HepG2 (cell line): Measurements from ENCODE around the gene CTSV. TPM values are rescaled to one million over a fixed set of nuclear protein-coding genes. Genes with fewer than 3 reads are reported as not detected.
A peak's percentile ranks its signal among the peaks of the same experiment; 100 is the strongest.
"Not testable (repeated sequence)": the region's sequence is repeated elsewhere in the genome, so short reads cannot be mapped to it uniquely, and the experiment has no call there.

Source experiments
- ARID5B ChIP-seq: IDR thresholded peaks from 2 replicates; pipeline ENCODE4 v1.4.0; 2020; ENCODE audit warnings: mild to moderate bottlenecking, missing genetic modification reagents
- ELF3 ChIP-seq: IDR thresholded peaks from 2 replicates; pipeline ENCODE4 v1.6.1; 2016; ENCODE audit warnings: missing genetic modification reagents, missing compliant biosample characterization
- GATAD1 ChIP-seq: IDR thresholded peaks from 2 replicates; pipeline ENCODE4 v1.6.1; 2016; ENCODE audit warnings: missing genetic modification reagents, missing compliant biosample characterization
- GATAD2A ChIP-seq: IDR thresholded peaks from 2 replicates; pipeline ENCODE4 v1.6.1; 2016
- HNF1B ChIP-seq: sonication (generic); formaldehyde crosslinking; IDR thresholded peaks from 2 replicates; pipeline ENCODE4 v1.5.1; 2020; ENCODE audit warnings: mild to moderate bottlenecking, moderate library complexity, missing genetic modification reagents
- HNRNPLL ChIP-seq: fragments of 200-400 bp; formaldehyde crosslinking; IDR thresholded peaks from 2 replicates; pipeline ENCODE4 v1.6.1; 2017; ENCODE audit warnings: mild to moderate bottlenecking, low read depth, low read length; ENCODE audit not compliant: poor library complexity, severe bottlenecking
- KLF6 ChIP-seq: IDR thresholded peaks from 2 replicates; pipeline ENCODE4 v1.8.0; 2016; ENCODE audit warnings: missing biosample characterization, missing genetic modification reagents
- KMT2A ChIP-seq: sonication (generic); formaldehyde crosslinking; IDR thresholded peaks from 2 replicates; pipeline ENCODE4 v1.4.0; 2020; ENCODE audit warnings: missing genetic modification reagents
- MIXL1 ChIP-seq: IDR thresholded peaks from 2 replicates; pipeline ENCODE4 v1.6.1; 2016
- PHF20 ChIP-seq: sonication (generic); formaldehyde crosslinking; IDR thresholded peaks from 2 replicates; pipeline ENCODE4 v1.5.0; 2020; ENCODE audit warnings: mild to moderate bottlenecking, missing genetic modification reagents
- POLR2A ChIP-seq, 2 experiments: IDR thresholded peaks; 2 replicates each; pipeline ENCODE4 v1.6.1; 2011; ENCODE audit warnings: low read depth in 2 of 2, low read length in 2 of 2, mild to moderate bottlenecking in 1 of 2, moderate library complexity in 1 of 2; ENCODE audit not compliant: insufficient read depth in 1 of 2
- POLR2AphosphoS5 ChIP-seq: IDR thresholded peaks from 2 replicates; pipeline ENCODE4 v1.6.1; 2012; ENCODE audit warnings: low read depth, low read length
- POLR2G ChIP-seq: fragments of 200-400 bp; formaldehyde crosslinking; IDR thresholded peaks from 2 replicates; pipeline ENCODE4 v1.6.1; 2018; ENCODE audit warnings: mild to moderate bottlenecking, low read depth, low read length, moderate library complexity
- SIN3A ChIP-seq: IDR thresholded peaks from 2 replicates; pipeline ENCODE4 v1.6.1; 2011; ENCODE audit warnings: low read depth, mild to moderate bottlenecking, control low read depth, low read length, borderline replicate concordance
- SKI ChIP-seq: fragments of 450-650 bp; IDR thresholded peaks from one replicate; pipeline ENCODE4 v1.6.1; 2018; ENCODE audit warnings: mild to moderate bottlenecking; ENCODE audit not compliant: partially characterized antibody
- SP1 ChIP-seq, 2 experiments: fragments of 450-650 bp in 1 of 2; sonication (generic) in 1 of 2; formaldehyde crosslinking in 1 of 2; IDR thresholded peaks; 2 replicates each; pipeline versions ENCODE4 v1.4.0 to v1.6.1; 2016 to 2020; ENCODE audit warnings: missing genetic modification reagents in 1 of 2
- SP4 ChIP-seq: sonication (generic); formaldehyde crosslinking; IDR thresholded peaks from 2 replicates; pipeline ENCODE4 v1.8.1; 2023; ENCODE audit warnings: mild to moderate bottlenecking, missing genetic modification reagents
- SP5 ChIP-seq: IDR thresholded peaks from 2 replicates; pipeline ENCODE4 v1.6.1; 2016; ENCODE audit warnings: low read depth, borderline replicate concordance
- SPEN ChIP-seq: sonication (generic); formaldehyde crosslinking; IDR thresholded peaks from 2 replicates; pipeline ENCODE4 v1.5.1; 2020; ENCODE audit warnings: low read depth, mild to moderate bottlenecking, missing genetic modification reagents
- TFDP1 ChIP-seq: IDR thresholded peaks from 2 replicates; pipeline ENCODE4 v1.6.1; 2016; ENCODE audit warnings: missing compliant biosample characterization, missing genetic modification reagents, borderline replicate concordance
- YEATS2 ChIP-seq: sonication (generic); formaldehyde crosslinking; IDR thresholded peaks from 2 replicates; pipeline ENCODE4 v1.4.0; 2020; ENCODE audit warnings: missing genetic modification reagents, borderline replicate concordance
- ZBTB7B ChIP-seq: sonication (generic); formaldehyde crosslinking; IDR thresholded peaks from 2 replicates; pipeline ENCODE4 v1.4.0; 2020; ENCODE audit warnings: missing genetic modification reagents
- ZNF501 ChIP-seq: sonication (generic); formaldehyde crosslinking; IDR thresholded peaks from 2 replicates; pipeline ENCODE4 v1.5.1; 2020; ENCODE audit warnings: mild to moderate bottlenecking, moderate library complexity, missing genetic modification reagents
- polyA plus RNA-seq, 8 experiments: library from polyadenylated mRNA; depleted of rRNA in 3 of 8; stranded (reverse) in 7 of 8; unstranded in 1 of 8; fragments of >200 nt; fragmentation: Illumina TruSeq in 4 of 8; extraction: Trizol in 4 of 8; gene quantifications; 2 replicates each; pipeline versions ENCODE4 v1.2.1 to v1.2.3, GENCODE V29; 2011 to 2016; ENCODE audit warnings: low read depth in 4 of 8, missing spikeins in 1 of 8, mixed read lengths in 1 of 8; ENCODE audit not compliant: insufficient read depth in 1 of 8
- total RNA-seq, 5 experiments: library from RNA; depleted of rRNA; stranded (reverse); fragments of >200 nt; fragmentation: Illumina TruSeq; extraction: Trizol; gene quantifications; 2 replicates each; pipeline ENCODE4 v1.2.3, GENCODE V29; 2016; ENCODE audit warnings: low read depth in 1 of 5

Gene CTSV
- total and polyA plus RNA-seq, 2 of the 13 experiments (the other 11 are each of a cell fraction or from before 2014, with no cell fraction given): 10.6 to 12.6 TPM

- TF ChIP-seq MIXL1 (CRISPR knock-in tag) (peak; percentile 50; the same call in 1 of the 2 replicates), ELF3 (CRISPR knock-in tag) (0 out of 2 replicates have a peak, but pooled peaks have one; percentile 19), POLR2G (peak; percentile 79), SIN3A (peak; percentile 76; the same call in 1 of the 2 replicates), HNRNPLL (peak; percentile 33), ZBTB7B (CRISPR knock-in tag) (peak; percentile 42; the same call in 1 of the 2 replicates), SP5 (CRISPR knock-in tag) (peak; percentile 46; the same call in 1 of the 2 replicates), TFDP1 (peak; percentile 39; the same call in 1 of the 2 replicates), POLR2A (IDR thresholded peaks at IDR 0.05; ENCODE audit: insufficient read depth in 1 of 2, low read depth in 2 of 2, low read length in 2 of 2) (peak; percentile 51; a peak in 2 of 4 replicates), POLR2AphosphoS5 (peak; percentile 67), SP4 (CRISPR knock-in tag) (peak; percentile 62), ZNF501 (0 out of 2 replicates have a peak, but pooled peaks have one; percentile 39), YEATS2 (CRISPR knock-in tag) (peak; percentile 86; the same call in 1 of the 2 replicates), SP1 (CRISPR knock-in tag; IDR thresholded peaks at IDR 0.05) (peak; percentile 68), SPEN (CRISPR knock-in tag) (peak; percentile 63), KLF6 (CRISPR knock-in tag) (0 out of 2 replicates have a peak, but pooled peaks have one; percentile 51), ARID5B (0 out of 2 replicates have a peak, but pooled peaks have one; percentile 35), SKI (peak; percentile 43), HNF1B (CRISPR knock-in tag) (peak; percentile 52; the same call in 1 of the 2 replicates), GATAD1 (peak; percentile 93), PHF20 (CRISPR knock-in tag) (peak; percentile 88), KMT2A (0 out of 2 replicates have a peak, but pooled peaks have one; percentile 39), GATAD2A (CRISPR knock-in tag) (peak; percentile 45; the same call in 1 of the 2 replicates)
- not testable (repeated sequence) for TF ChIP-seq SP1 (IDR thresholded peaks at IDR 0.05)
Observed at GRCh38 chr9:97013151-97014132, 25.5 kb downstream of the CTSV start (continued).
